Skeletal muscle tissue (tissue), 4 donors: ENCODE results near the gene BRIX1. TPM values are rescaled to one million over a fixed set of nuclear protein-coding genes. Genes with fewer than 3 reads are reported as not detected.

Source experiments
- H3K27ac ChIP-seq: one replicate; pipeline ENCODE4 v1.7.0; 2013; ENCODE audit warnings: mild to moderate bottlenecking, low read depth, low read length, inconsistent platforms
- H3K27me3 ChIP-seq, 3 donors: one replicate each; pipeline ENCODE4 v1.7.0; 2013; ENCODE audit warnings: low read length in 3 of 3; ENCODE audit not compliant: control insufficient read depth in 3 of 3, insufficient read depth in 3 of 3
- H3K36me3 ChIP-seq, 3 donors: one replicate each; pipeline ENCODE4 v1.7.0; 2013; ENCODE audit warnings: low read length in 3 of 3; ENCODE audit not compliant: control insufficient read depth in 3 of 3, insufficient read depth in 3 of 3
- H3K4me1 ChIP-seq, 3 donors: one replicate each; pipeline ENCODE4 v1.7.0; 2013; ENCODE audit warnings: low read length in 3 of 3, mild to moderate bottlenecking in 3 of 3; ENCODE audit not compliant: control insufficient read depth in 3 of 3, insufficient read depth in 3 of 3
- H3K4me3 ChIP-seq, 3 donors: one replicate each; pipeline ENCODE4 v1.7.0; 2013; ENCODE audit warnings: low read length in 3 of 3
- H3K9ac ChIP-seq, 3 donors: one replicate each; pipeline ENCODE4 v1.7.0; 2013; ENCODE audit warnings: low read length in 3 of 3, mild to moderate bottlenecking in 3 of 3, moderate library complexity in 2 of 3, low read depth in 1 of 3
- H3K9me3 ChIP-seq, 3 donors: one replicate each; pipeline ENCODE4 v1.7.0; 2013; ENCODE audit warnings: low read length in 3 of 3; ENCODE audit not compliant: control insufficient read depth in 3 of 3
- total RNA-seq: library from RNA; depleted of rRNA; stranded (reverse); fragments of >200 nt; gene quantifications from one replicate; pipeline ENCODE4 v1.2.3, GENCODE V29; 2014
- donor health status: Osteomylitis.

The BRIX1 gene
- total RNA-seq, 1 donor from 2014 or later = 25.6 TPM

DNA sequence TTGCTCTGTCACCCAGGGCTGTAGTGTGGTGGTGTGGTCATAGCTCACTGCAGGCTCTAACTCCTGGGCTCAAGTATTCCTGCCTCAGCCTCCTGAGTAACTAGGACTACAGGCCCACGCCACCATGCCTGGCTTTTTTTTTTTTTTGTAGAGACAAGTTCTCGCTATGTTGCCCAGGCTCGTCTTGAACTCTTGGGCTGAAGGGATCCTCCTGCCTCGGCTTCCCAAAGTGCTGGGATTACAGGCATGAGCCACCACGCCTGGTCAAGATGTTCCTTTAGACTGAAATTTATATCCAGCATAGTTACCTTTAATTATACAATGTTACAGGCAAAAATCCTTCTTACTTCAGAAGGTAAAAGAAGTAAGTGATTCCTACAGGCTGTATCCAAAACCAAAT is 12.3 kb downstream of the BRIX1 start:
- H3K4me3 ChIP-seq = no peak overlapping the region
- H3K4me1 ChIP-seq = peaks cover 8 to 21% (median 15%) of the 10 kb centered on the region in 3 donors
- peaks cover 3 to 36% (median 31%) of the 10 kb centered on the region in 3 donors for H3K36me3 ChIP-seq
- H3K9me3 ChIP-seq = no peaks in the 10 kb centered on the region
- H3K9ac ChIP-seq = no peak overlapping the region
- no peak overlapping the region for H3K27ac ChIP-seq
- H3K27me3 ChIP-seq = no peaks in the 10 kb centered on the region

DNA sequence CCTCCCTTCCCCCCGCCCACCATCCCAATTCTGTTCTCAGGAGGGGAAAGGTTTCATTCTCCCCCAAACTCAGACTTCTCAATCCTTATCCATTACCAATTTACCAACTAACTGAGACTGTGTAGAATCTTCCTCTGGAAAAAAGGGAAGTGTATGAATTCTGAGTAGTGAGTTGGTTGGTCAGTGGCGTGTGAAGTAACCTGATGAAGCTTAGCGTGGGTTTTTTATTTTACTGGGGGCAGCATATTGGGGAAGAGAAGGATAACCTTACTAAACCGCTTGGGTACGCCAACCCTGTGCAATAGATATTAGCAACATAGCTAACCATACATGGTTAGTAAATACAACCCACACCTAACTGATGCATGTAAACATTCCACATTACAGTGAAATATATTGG is 12.8 kb downstream of the BRIX1 start:
- H3K9ac ChIP-seq = no peak overlapping the region
- no peak overlapping the region for H3K4me3 ChIP-seq
- H3K9me3 ChIP-seq = no peaks in the 10 kb centered on the region
- no peaks in the 10 kb centered on the region for H3K27me3 ChIP-seq
- H3K36me3 ChIP-seq = peaks cover 3 to 32% (median 27%) of the 10 kb centered on the region in 3 donors
- no peak overlapping the region for H3K27ac ChIP-seq
- H3K4me1 ChIP-seq = peaks cover 8 to 22% (median 15%) of the 10 kb centered on the region in 3 donors

DNA sequence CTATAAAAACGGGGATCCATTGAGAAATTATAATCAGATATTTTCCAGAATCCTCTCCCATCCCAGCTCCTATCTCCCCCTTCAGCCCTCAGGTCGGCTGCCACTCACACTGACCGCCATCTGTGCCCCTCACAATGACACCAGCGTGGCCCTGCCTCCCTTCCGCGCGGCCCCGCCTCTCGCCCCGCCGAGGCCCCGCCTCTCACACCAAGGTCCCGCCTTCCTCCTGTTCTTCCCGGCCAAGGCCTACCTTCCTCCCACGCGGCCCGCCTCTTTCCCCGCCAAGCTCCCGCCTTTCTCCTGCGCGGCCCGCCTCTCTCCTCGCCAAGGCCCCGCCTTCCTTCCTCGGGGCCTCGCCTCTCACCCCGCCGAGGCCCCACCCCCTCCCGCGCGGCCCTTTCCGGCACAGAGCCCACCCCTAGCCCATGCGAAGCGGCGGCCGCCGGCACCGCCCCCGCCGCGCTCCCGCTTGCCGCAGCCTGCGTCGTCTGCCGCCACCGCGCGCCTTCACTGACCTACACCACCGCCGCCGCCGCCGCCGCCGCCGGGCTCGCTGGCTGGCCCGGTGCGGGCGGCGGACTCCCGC is 13.7 kb downstream of the BRIX1 start, which contains the start of gene DNAJC21:
TSS of gene DNAJC21 (plus strand) at position 426 of the 586 bp plus-strand sequence. CDS start 261 bp downstream, outside the sequence.
- H3K27ac ChIP-seq = peak within 1 kb of the TSS; percentile 93
- H3K27me3 ChIP-seq = no peaks in the 10 kb centered on the region
- peaks cover 3 to 31% (median 19%) of the 10 kb centered on the region in 3 donors for H3K36me3 ChIP-seq
- peak within 1 kb of the TSS; percentile 93 to 96 (median 95) for H3K9ac ChIP-seq
- no peaks in the 10 kb centered on the region for H3K9me3 ChIP-seq
- H3K4me3 ChIP-seq = peak within 1 kb of the TSS; percentile 90 to 96 (median 95)
- peaks cover 8 to 22% (median 15%) of the 10 kb centered on the region in 3 donors for H3K4me1 ChIP-seq

DNA sequence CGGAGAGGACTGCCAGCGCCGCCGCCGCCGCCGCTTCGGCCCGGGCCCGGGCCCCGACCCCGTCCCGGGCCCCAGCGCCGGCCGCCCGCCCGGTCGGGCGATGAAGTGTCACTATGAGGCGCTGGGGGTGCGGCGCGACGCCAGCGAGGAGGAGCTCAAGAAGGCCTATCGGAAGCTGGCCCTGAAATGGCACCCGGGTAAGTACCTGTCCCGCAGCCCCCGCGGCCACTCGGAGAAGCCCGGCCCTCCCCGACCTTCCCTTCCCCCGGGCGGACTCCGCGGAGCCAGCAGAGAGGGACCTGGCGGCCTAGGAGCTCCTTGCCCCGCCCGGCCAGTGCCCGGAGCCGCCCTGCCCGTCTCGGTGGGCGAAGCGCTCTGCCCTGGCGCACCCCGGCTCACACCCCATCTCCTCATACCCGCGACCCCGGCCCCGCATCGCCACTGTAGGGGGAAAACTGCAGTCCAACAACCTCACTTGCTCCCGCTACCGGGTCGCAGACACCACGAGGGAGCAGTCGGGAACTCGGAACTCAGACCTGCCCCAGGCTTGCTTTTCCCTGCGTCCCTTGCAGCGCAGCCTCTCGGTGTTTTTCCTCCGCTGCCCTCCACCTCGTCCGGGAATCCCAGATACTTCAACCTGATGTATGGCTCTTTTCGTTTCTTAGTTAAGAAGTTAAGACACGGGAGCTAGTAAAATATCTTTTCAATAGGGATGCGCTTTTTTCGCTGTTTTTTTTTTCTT is 14.4 kb downstream of the BRIX1 start:
- Histone ChIP-seq H3K27me3 (no peaks in the 10 kb centered on the region), H3K4me1 (peaks cover 8 to 22% (median 15%) of the 10 kb centered on the region in 3 donors), H3K36me3 (peaks cover 3 to 26% (median 14%) of the 10 kb centered on the region in 3 donors), H3K9ac (peak overlapping the region; percentile 93 to 96 (median 95)), H3K9me3 (no peaks in the 10 kb centered on the region), H3K4me3 (peak overlapping the region; percentile 90 to 96 (median 95)), H3K27ac (peak overlapping the region; percentile 93)

DNA sequence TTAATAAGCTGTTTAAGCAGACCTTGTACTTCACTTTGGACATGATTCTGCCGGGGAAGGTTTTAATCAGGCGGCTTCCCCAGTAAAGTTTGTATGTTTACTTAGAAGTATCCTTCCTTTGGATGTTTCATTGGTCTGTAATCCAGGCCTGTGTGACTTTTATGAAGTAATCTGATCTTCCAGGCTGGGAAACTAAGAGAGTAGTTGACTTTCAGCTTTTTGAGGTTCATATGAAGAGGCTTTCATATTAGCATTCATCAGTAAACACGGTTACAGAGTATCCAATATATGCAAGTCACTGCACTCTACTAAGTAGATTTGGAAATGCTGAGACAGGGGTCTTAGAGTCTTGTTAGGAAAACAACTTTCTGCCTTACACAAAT is 14.9 kb downstream of the BRIX1 start:
- Histone ChIP-seq H3K9me3 (no peaks in the 10 kb centered on the region), H3K9ac (peak overlapping the region; percentile 93 to 96 (median 95)), H3K27ac (peak overlapping the region; percentile 93), H3K27me3 (no peaks in the 10 kb centered on the region), H3K4me1 (peaks cover 8 to 22% (median 15%) of the 10 kb centered on the region in 3 donors), H3K4me3 (peak overlapping the region; percentile 90 to 96 (median 95)), H3K36me3 (peaks cover 0 to 22% (median 9%) of the 10 kb centered on the region in 3 donors)

DNA sequence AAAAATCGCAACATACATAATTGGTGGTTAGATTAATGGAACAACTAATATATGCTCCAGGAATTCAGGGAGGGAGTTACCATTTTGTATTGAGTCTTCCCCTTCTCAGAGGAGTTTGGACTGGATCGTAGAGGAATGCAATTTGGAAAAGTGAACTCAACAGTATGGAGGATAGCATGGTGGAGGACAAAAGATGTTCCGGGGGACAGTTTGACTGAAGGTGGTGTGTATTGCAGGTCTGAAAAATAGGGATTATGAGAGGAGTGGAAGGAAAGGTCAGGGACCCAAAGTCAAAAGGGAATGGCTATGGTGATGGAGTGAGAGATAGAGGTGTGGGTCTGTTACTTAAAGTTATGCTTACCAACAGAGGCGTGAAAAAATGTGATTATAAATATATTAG is 15.4 kb downstream of the BRIX1 start:
- peak overlapping the region; percentile 90 to 96 (median 95) for H3K4me3 ChIP-seq
- H3K36me3 ChIP-seq = peaks cover 0 to 18% (median 10%) of the 10 kb centered on the region in 3 donors
- H3K27ac ChIP-seq = peak overlapping the region; percentile 93
- peaks cover 8 to 22% (median 15%) of the 10 kb centered on the region in 3 donors for H3K4me1 ChIP-seq
- H3K9ac ChIP-seq = peak overlapping the region; percentile 93 to 96 (median 95)
- H3K9me3 ChIP-seq = no peaks in the 10 kb centered on the region
- H3K27me3 ChIP-seq = no peaks in the 10 kb centered on the region

DNA sequence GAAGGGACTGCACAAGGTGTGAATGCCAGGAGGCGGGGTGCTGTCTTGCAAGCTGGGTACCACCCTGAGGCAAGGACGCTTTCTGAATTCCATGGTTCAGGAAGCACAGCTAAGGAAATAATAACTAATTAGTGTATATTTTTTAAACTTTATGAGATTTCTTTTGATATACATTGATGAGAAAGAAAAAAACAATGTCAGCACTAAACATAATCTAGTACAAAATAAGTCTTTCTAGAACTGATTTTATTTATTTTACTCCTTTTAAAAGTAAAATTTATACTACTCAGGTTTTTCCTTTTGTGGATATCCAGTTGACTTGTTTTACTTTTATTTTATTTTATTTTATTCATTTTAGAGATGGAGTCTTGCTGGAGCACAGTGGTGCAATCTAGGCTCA is 17.4 kb downstream of the BRIX1 start:
- H3K27ac ChIP-seq = no peak overlapping the region
- no peaks in the 10 kb centered on the region for H3K9me3 ChIP-seq
- no peak overlapping the region for H3K9ac ChIP-seq
- H3K36me3 ChIP-seq = peaks cover 12 to 20% (median 20%) of the 10 kb centered on the region in 3 donors
- H3K4me1 ChIP-seq = peaks cover 8 to 22% (median 15%) of the 10 kb centered on the region in 3 donors
- no peak overlapping the region for H3K4me3 ChIP-seq
- H3K27me3 ChIP-seq = no peaks in the 10 kb centered on the region

DNA sequence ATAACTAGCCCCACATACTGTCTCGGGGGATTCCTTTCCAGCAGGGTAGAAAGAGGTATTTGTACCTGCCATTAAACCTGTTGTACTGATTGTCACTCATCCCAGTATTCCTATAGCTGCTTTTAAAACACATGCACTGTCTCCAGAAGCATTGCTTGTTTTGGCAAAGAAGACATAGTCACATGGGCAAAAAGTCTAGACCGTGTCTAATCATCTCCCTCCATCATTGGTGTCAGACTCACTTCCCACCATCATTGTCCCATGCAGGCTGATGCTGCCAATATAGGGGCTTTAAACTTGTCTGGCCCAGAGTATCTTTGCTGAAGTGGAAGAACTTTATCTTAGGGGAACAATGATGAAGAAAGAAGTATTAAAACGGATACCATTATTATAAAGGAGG is 26.4 kb downstream of the BRIX1 start:
- H3K4me3 ChIP-seq = no peak overlapping the region
- H3K9ac ChIP-seq = no peak overlapping the region
- no peaks in the 10 kb centered on the region for H3K27me3 ChIP-seq
- H3K9me3 ChIP-seq = no peaks in the 10 kb centered on the region
- H3K36me3 ChIP-seq = peaks cover 31 to 50% (median 46%) of the 10 kb centered on the region in 3 donors
- H3K27ac ChIP-seq = no peak overlapping the region
- H3K4me1 ChIP-seq = no peaks in the 10 kb centered on the region

DNA sequence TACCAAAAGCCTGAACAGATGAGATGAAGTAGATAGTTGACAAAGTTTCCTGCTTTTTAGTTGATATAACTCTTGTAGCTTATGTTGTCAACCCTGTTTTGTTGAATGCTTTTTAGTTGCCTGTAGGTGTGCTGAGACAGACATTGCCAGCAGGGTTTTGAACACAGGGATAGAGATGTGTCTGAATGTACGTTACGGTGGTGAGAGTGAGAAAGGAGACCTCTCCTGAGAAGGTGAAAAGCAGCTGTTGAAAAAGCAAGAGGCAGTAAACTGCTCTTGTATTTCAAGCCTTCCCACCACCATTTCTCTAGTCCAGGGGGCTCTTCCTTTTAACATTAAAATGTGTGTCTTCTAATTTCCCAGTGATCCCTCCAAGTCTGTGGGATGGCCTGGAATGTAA is 28.5 kb downstream of the BRIX1 start:
- Histone ChIP-seq H3K36me3 (peaks cover 14 to 37% (median 32%) of the 10 kb centered on the region in 3 donors), H3K27ac (no peak overlapping the region), H3K4me3 (no peak overlapping the region)

More for the DNA sequence above, 28.5 kb downstream of the BRIX1 start:
- Histone ChIP-seq H3K9ac (no peak overlapping the region), H3K9me3 (no peaks in the 10 kb centered on the region), H3K27me3 (no peaks in the 10 kb centered on the region), H3K4me1 (no peaks in the 10 kb centered on the region)
